ENCODE results near the gene HNF4A.

HNF4A gene

DNA sequence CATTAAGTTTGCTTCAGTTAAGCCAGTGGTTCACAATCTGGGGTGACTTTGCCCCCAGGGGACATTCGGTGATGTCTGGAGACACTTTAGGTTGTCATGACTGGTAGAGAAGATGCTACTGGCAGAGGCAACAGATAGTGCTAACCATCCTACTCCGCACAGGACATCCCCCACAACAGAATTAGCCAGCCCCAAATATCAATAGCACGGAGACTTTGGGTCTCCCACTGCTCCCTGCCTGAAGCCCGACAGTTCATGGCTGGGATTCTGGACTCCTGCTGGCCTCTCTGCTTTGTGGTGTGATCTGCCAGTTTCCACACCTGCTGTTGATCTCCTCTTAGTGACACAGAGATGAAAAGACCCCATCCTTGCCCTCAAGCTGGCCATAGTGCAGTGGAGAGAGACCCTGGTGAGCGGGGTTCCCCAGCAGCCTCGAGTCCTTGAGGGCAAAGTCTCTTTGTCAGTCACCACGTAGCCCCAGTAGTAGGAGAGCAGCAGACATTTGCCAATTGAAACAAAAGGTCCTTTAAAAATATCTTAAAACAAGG is 95.5 kb downstream of the HNF4A start:
- TF ChIP-seq ZNF274 (IDR thresholded peaks at IDR 0.05; ENCODE audit: low read depth, low read length) (no peak), SUZ12 (IDR thresholded peaks at IDR 0.05; ENCODE audit: extremely low read depth, insufficient read depth, insufficient read length) (no peak), YY1 (IDR thresholded peaks at IDR 0.05; ENCODE audit: insufficient read depth, insufficient read length) (no peak)
- H3K9ac ChIP-seq (ENCODE audit: insufficient read length, low read depth), result no peak overlapping the region

DNA sequence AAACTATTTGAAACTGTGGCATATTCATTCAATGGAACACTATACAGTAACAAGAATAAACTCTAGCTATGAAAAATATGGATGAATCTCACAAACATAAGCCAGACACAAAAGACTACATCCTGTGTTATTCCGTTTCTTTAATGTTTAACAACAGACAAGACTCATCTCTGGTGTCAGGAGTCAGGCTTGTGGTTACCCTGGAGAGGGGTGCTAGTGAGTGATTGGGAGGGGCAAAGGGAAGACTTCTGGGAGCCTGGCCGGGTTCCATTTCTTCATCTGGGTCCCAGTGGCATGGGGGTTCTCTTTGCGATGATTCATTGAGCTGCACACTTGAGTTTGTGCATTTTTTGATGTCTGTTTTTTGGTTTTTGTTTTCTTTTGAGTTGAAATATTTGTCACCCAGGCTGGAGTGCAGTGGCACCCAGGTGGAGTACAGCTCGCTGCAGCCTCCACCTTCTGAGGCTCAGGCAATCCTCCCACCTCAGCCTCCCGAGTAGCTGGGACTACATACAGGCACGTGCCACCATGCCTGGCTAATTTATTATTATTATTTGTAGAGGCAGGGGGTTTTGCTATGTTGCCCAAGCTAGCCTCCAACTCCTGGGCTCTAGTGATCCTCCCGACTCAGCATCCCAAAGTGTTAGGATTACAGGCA is 98.9 kb downstream of the HNF4A start:
- no peaks in the 10 kb centered on the region for H3K9me3 ChIP-seq (ENCODE audit: insufficient read depth, low read length)
- DNase-seq (ENCODE audit: low read depth, low spot score), result no peak
- TF ChIP-seq SUZ12 (IDR thresholded peaks at IDR 0.05; ENCODE audit: extremely low read depth, insufficient read depth, insufficient read length) (no peak), ZNF274 (IDR thresholded peaks at IDR 0.05; ENCODE audit: low read depth, low read length) (no peak), YY1 (IDR thresholded peaks at IDR 0.05; ENCODE audit: insufficient read depth, insufficient read length) (no peak)
- H3K9ac ChIP-seq (ENCODE audit: insufficient read length, low read depth), result no peak overlapping the region
- H3K36me3 ChIP-seq (ENCODE audit: insufficient read depth, insufficient read length, low read length), result no peaks in the 10 kb centered on the region
- no peak overlapping the region for H3K4me3 ChIP-seq (ENCODE audit: insufficient read length, low read depth)
- H3K27me3 ChIP-seq (ENCODE audit: insufficient read depth, insufficient read length), result no peaks in the 10 kb centered on the region
- no peaks in the 10 kb centered on the region for H3K4me1 ChIP-seq (ENCODE audit: insufficient read depth, insufficient read length)

More for the DNA sequence above, 95.5 kb downstream of the HNF4A start:
- Histone ChIP-seq H3K27me3 (ENCODE audit: insufficient read depth, insufficient read length) (no peaks in the 10 kb centered on the region), H3K36me3 (ENCODE audit: insufficient read depth, insufficient read length, low read length) (no peaks in the 10 kb centered on the region), H3K4me3 (ENCODE audit: insufficient read length, low read depth) (no peak overlapping the region), H3K9me3 (ENCODE audit: insufficient read depth, low read length) (no peaks in the 10 kb centered on the region), H3K4me1 (ENCODE audit: insufficient read depth, insufficient read length) (no peaks in the 10 kb centered on the region)
- DNase-seq (ENCODE audit: low read depth, low spot score), result no peak

DNA sequence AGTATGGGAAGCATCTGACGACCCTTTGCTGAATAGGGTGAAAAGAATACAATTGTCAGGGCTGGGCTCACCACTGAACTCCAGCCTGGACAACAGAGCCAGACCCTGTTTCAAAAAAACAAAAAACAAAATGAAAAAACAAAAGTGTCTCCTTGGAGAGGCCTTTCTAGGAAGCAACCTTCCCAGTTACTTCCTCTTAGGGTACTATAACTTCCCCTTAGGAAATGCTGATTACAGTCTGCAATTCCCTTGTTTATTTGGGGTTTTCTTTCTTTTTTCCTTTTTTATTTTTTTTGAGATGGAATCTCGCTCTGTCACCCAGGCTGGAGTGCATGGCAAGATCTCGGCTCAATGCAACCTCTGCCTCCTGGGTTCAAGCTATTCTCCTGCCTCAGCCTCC is 99.6 kb downstream of the HNF4A start:
- Histone ChIP-seq H3K27me3 (ENCODE audit: insufficient read depth, insufficient read length) (no peaks in the 10 kb centered on the region), H3K9me3 (ENCODE audit: insufficient read depth, low read length) (no peaks in the 10 kb centered on the region), H3K36me3 (ENCODE audit: insufficient read depth, insufficient read length, low read length) (no peaks in the 10 kb centered on the region), H3K4me3 (ENCODE audit: insufficient read length, low read depth) (no peak overlapping the region), H3K9ac (ENCODE audit: insufficient read length, low read depth) (no peak overlapping the region), H3K4me1 (ENCODE audit: insufficient read depth, insufficient read length) (no peaks in the 10 kb centered on the region)
- DNase-seq (ENCODE audit: low read depth, low spot score), result no peak
- TF ChIP-seq YY1 (IDR thresholded peaks at IDR 0.05; ENCODE audit: insufficient read depth, insufficient read length) (no peak), SUZ12 (IDR thresholded peaks at IDR 0.05; ENCODE audit: extremely low read depth, insufficient read depth, insufficient read length) (no peak), ZNF274 (IDR thresholded peaks at IDR 0.05; ENCODE audit: low read depth, low read length) (no peak)

DNA sequence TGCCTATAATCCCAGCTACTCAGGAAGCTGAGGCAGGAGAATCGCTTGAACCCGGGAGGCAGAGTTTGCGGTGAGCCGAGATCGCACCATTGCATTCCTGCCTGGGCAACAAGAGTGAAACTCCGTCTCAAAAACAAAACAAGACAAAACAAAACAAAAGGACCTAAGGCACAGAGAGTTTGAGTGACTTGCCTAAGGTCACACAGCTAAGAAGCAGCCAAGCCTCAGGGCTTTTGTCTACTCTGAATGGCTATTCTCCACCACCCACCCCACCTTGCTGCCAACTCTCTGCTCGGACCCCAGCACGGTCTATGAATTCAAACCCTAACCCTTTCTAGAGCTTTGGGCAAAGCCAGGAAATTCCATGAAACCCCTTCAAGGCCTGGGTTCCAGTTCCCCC is 101.1 kb downstream of the HNF4A start:
- no peaks in the 10 kb centered on the region for H3K4me1 ChIP-seq (ENCODE audit: insufficient read depth, insufficient read length)
- H3K27me3 ChIP-seq (ENCODE audit: insufficient read depth, insufficient read length), result no peaks in the 10 kb centered on the region
- TF ChIP-seq SUZ12 (IDR thresholded peaks at IDR 0.05; ENCODE audit: extremely low read depth, insufficient read depth, insufficient read length) (no peak), ZNF274 (IDR thresholded peaks at IDR 0.05; ENCODE audit: low read depth, low read length) (no peak), YY1 (IDR thresholded peaks at IDR 0.05; ENCODE audit: insufficient read depth, insufficient read length) (no peak)
- no peak overlapping the region for H3K9ac ChIP-seq (ENCODE audit: insufficient read length, low read depth)
- H3K36me3 ChIP-seq (ENCODE audit: insufficient read depth, insufficient read length, low read length), result no peaks in the 10 kb centered on the region
- no peak for DNase-seq (ENCODE audit: low read depth, low spot score)
- no peak overlapping the region for H3K4me3 ChIP-seq (ENCODE audit: insufficient read length, low read depth)
- no peaks in the 10 kb centered on the region for H3K9me3 ChIP-seq (ENCODE audit: insufficient read depth, low read length)

DNA sequence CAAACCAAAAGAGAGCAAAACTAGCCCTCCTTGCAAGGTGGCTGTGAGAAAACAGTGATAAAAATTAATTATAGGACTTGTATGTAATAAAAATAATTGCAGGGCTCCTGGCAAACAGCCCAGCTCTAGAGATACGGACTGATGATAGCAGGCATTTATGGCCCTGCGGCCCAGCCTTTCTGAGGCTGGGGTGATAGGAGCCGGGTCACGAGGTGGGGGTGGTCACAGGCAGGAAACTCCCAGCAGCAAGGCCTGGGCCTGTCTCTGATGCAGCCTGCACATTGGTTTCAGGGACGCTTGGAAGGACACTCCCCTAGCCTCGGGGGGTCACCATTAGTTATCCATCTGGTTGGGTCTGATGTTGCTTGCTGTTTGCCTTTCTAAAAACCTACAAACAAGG is 101.5 kb downstream of the HNF4A start:
- H3K9ac ChIP-seq (ENCODE audit: insufficient read length, low read depth), result no peak overlapping the region
- no peaks in the 10 kb centered on the region for H3K36me3 ChIP-seq (ENCODE audit: insufficient read depth, insufficient read length, low read length)
- DNase-seq (ENCODE audit: low read depth, low spot score), result no peak
- H3K27me3 ChIP-seq (ENCODE audit: insufficient read depth, insufficient read length), result no peaks in the 10 kb centered on the region
- no peaks in the 10 kb centered on the region for H3K9me3 ChIP-seq (ENCODE audit: insufficient read depth, low read length)
- H3K4me1 ChIP-seq (ENCODE audit: insufficient read depth, insufficient read length), result no peaks in the 10 kb centered on the region
- H3K4me3 ChIP-seq (ENCODE audit: insufficient read length, low read depth), result no peak overlapping the region
- no peak for TF ChIP-seq YY1 (IDR thresholded peaks at IDR 0.05; ENCODE audit: insufficient read depth, insufficient read length)
- no peak for TF ChIP-seq SUZ12 (IDR thresholded peaks at IDR 0.05; ENCODE audit: extremely low read depth, insufficient read depth, insufficient read length)
- no peak for TF ChIP-seq ZNF274 (IDR thresholded peaks at IDR 0.05; ENCODE audit: low read depth, low read length)

DNA sequence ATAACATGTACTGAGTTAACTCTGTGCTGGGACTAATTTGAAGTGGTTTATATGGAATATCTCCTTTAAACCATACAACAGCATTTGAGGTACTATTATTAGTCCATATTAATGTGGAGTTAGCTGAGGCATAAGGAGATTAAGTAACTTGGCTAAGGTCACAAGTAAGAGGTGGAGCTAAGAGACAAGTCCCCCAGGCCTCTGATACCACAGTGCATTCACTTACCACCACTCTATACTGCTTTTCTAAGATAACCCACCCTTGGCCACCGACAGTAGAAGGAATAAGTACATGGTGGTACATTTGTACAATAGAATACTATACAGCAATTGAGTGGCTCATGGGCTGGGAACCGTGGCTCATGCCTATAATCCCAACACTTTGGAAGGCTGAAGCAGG is 103.8 kb downstream of the HNF4A start:
- Histone ChIP-seq H3K4me3 (ENCODE audit: insufficient read length, low read depth) (no peak overlapping the region), H3K27me3 (ENCODE audit: insufficient read depth, insufficient read length) (no peaks in the 10 kb centered on the region), H3K4me1 (ENCODE audit: insufficient read depth, insufficient read length) (no peaks in the 10 kb centered on the region), H3K9me3 (ENCODE audit: insufficient read depth, low read length) (no peaks in the 10 kb centered on the region), H3K36me3 (ENCODE audit: insufficient read depth, insufficient read length, low read length) (no peaks in the 10 kb centered on the region), H3K9ac (ENCODE audit: insufficient read length, low read depth) (no peak overlapping the region)
- TF ChIP-seq YY1 (IDR thresholded peaks at IDR 0.05; ENCODE audit: insufficient read depth, insufficient read length), result no peak
- TF ChIP-seq ZNF274 (IDR thresholded peaks at IDR 0.05; ENCODE audit: low read depth, low read length), result no peak
- TF ChIP-seq SUZ12 (IDR thresholded peaks at IDR 0.05; ENCODE audit: extremely low read depth, insufficient read depth, insufficient read length), result no peak
- DNase-seq (ENCODE audit: low read depth, low spot score), result no peak

DNA sequence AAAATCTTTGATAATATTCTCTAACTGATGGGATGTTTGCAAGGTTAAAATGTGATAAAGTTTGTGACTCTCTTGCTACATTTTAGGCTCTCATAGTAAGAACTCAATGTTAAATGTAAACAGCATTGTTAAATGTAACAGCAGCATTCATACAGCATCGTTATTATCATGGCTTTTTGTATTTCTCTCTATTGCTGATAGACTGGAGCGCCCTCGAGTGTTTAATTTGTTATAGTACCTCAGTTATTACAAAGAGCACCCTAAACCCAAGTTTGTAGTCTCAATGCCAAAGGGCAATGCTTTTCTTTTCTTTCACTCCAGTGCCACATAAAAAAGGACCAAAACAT is 105.3 kb downstream of the HNF4A start:
- no peak overlapping the region for H3K9ac ChIP-seq (ENCODE audit: insufficient read length, low read depth)
- H3K4me1 ChIP-seq (ENCODE audit: insufficient read depth, insufficient read length), result no peaks in the 10 kb centered on the region
- TF ChIP-seq SUZ12 (IDR thresholded peaks at IDR 0.05; ENCODE audit: extremely low read depth, insufficient read depth, insufficient read length) (no peak), YY1 (IDR thresholded peaks at IDR 0.05; ENCODE audit: insufficient read depth, insufficient read length) (no peak), ZNF274 (IDR thresholded peaks at IDR 0.05; ENCODE audit: low read depth, low read length) (no peak)
- H3K27me3 ChIP-seq (ENCODE audit: insufficient read depth, insufficient read length), result no peaks in the 10 kb centered on the region
- H3K36me3 ChIP-seq (ENCODE audit: insufficient read depth, insufficient read length, low read length), result no peaks in the 10 kb centered on the region
- no peak overlapping the region for H3K4me3 ChIP-seq (ENCODE audit: insufficient read length, low read depth)
- no peak for DNase-seq (ENCODE audit: low read depth, low spot score)
- H3K9me3 ChIP-seq (ENCODE audit: insufficient read depth, low read length), result no peaks in the 10 kb centered on the region

Measured in NT2/D1 (cell line).